ENCODE measurements around the gene MYL6.

- TF ChIP-seq ZNF3 (CRISPR knock-in tag; IDR thresholded peaks at IDR 0.05) (no peak), ZBTB49 (CRISPR knock-in tag; IDR thresholded peaks at IDR 0.05; ENCODE audit: borderline replicate concordance) (no peak), CBX2 (IDR thresholded peaks at IDR 0.05; ENCODE audit: insufficient read depth, low read length, poor library complexity, severe bottlenecking) (no peak), REST (IDR thresholded peaks at IDR 0.05; ENCODE audit: borderline replicate concordance) (no peak), REST (CRISPR knock-in tag; IDR thresholded peaks at IDR 0.05; ENCODE audit: low read depth) (no peak)
Observed at GRCh38 chr12:56120158-56120846, 37.9 kb upstream of the MYL6 start.

Data from K562 (cell line).